Measurements from ENCODE around the gene FARS2.

Gene FARS2

DNA sequence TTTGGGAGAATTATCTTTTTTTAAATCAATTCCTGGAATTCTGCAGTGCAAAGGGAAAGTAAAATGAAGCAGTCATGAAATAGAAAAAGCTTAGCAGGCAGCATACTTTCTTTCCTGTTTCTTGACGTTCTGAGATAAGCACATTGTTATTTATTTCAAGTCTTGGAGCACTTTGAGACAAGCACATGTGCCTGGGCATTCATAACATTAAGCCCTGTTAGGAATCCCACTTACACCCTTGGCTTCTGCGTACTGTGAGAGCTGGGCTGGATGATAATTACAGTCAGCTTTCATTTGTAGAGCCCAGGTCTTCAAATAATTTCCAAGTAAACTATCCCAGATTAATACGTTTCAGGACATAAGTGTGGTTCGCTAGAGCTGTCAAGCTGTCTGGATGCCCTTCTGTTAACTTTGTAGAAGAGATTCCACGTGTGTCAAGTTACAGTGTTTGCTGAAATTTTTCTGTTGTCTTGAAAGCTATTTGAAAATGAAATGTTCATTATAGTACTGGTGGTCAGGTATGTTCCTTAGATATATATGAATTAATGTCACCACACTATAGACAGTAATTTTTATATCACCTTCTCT lies 8.9 kb downstream of the FARS2 start:
- Histone ChIP-seq H3K27me3 (replicated peaks; ENCODE audit: control insufficient read depth, insufficient read depth, low read length) (no peaks in the 10 kb centered on the region), H3K4me3 (replicated peaks; ENCODE audit: low read depth, low read length) (no peak overlapping the region), H3K36me3 (ENCODE audit: control insufficient read depth, insufficient read depth, low read length) (no peaks in the 10 kb centered on the region)
- no peak for DNase-seq (ENCODE audit: extremely low read depth, insufficient read length)
- TF ChIP-seq, protein P1, sequence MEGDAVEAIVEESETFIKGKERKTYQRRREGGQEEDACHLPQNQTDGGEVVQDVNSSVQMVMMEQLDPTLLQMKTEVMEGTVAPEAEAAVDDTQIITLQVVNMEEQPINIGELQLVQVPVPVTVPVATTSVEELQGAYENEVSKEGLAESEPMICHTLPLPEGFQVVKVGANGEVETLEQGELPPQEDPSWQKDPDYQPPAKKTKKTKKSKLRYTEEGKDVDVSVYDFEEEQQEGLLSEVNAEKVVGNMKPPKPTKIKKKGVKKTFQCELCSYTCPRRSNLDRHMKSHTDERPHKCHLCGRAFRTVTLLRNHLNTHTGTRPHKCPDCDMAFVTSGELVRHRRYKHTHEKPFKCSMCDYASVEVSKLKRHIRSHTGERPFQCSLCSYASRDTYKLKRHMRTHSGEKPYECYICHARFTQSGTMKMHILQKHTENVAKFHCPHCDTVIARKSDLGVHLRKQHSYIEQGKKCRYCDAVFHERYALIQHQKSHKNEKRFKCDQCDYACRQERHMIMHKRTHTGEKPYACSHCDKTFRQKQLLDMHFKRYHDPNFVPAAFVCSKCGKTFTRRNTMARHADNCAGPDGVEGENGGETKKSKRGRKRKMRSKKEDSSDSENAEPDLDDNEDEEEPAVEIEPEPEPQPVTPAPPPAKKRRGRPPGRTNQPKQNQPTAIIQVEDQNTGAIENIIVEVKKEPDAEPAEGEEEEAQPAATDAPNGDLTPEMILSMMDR (IDR thresholded peaks at IDR 0.05; ENCODE audit: insufficient read depth, low read length, poor library complexity, severe bottlenecking) = no peak

DNA sequence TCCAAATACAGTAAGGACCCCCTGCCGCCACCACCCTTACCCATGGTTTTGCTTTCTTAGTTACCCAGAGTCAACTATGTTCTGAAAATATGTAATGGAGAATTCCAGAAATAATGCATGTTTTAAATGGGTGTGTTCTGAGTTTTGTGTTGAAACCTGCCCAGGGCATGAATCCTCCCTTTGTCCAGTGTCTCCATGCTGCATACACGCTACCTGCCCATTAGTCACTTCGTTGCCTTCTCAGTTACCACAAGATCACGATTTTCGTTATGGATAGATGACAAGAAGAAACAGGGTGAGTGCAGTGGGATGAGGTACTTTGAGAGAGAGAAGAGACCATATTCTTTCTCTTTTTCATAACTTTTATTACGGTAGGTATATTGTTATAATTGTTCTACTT lies 10.6 kb downstream of the FARS2 start:
- Histone ChIP-seq H3K27me3 (replicated peaks; ENCODE audit: control insufficient read depth, insufficient read depth, low read length) (no peaks in the 10 kb centered on the region), H3K36me3 (ENCODE audit: control insufficient read depth, insufficient read depth, low read length) (no peaks in the 10 kb centered on the region), H3K4me3 (replicated peaks; ENCODE audit: low read depth, low read length) (no peak overlapping the region)
- no peak for DNase-seq (ENCODE audit: extremely low read depth, insufficient read length)
- TF ChIP-seq, protein P1 (IDR thresholded peaks at IDR 0.05; ENCODE audit: insufficient read depth, low read length, poor library complexity, severe bottlenecking) = no peak

DNA sequence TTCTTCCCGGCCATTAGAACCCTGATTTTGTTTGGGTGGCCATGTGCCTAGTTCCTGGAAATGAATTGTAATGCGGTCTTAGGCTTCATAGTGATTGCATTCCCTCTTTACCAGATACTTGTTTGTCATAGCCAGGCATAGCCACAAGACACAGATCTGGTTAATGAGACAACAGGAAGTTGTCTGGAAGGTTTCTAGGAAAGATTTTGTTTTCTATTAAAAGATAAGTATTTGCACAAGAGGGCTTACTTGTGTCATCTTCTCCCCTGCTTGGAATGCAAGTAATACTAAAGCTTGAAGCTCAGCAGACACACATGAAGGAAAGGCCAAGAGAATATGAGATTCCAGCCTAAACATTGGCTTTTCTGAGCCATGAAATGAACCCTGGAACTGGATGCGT lies 12.9 kb downstream of the FARS2 start:
- Histone ChIP-seq H3K36me3 (ENCODE audit: control insufficient read depth, insufficient read depth, low read length) (no peaks in the 10 kb centered on the region), H3K27me3 (replicated peaks; ENCODE audit: control insufficient read depth, insufficient read depth, low read length) (no peaks in the 10 kb centered on the region), H3K4me3 (replicated peaks; ENCODE audit: low read depth, low read length) (no peak overlapping the region)
- no peak for DNase-seq (ENCODE audit: extremely low read depth, insufficient read length)
- TF ChIP-seq, protein P1 (IDR thresholded peaks at IDR 0.05; ENCODE audit: insufficient read depth, low read length, poor library complexity, severe bottlenecking) = no peak

DNA sequence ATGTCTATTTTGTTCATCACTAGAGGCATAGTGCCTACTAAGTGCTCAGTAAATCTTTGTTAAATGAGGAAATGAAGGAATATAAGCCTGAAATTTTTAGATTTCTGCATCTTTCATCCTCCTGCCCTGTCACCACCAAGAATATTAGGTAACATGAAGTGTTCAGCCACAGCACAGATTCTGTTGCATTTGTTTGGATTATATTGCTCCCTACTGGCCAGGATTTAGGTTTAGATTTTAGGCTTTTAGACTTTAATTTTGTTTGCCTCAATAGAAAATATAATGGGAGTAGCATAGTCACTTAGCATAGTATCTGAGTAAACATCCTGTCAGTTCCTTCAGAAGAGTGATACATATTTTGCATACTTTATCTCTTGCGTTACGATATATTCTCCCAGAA lies 14.2 kb downstream of the FARS2 start:
- no peak for DNase-seq (ENCODE audit: extremely low read depth, insufficient read length)
- Histone ChIP-seq H3K36me3 (ENCODE audit: control insufficient read depth, insufficient read depth, low read length) (no peaks in the 10 kb centered on the region), H3K27me3 (replicated peaks; ENCODE audit: control insufficient read depth, insufficient read depth, low read length) (no peaks in the 10 kb centered on the region), H3K4me3 (replicated peaks; ENCODE audit: low read depth, low read length) (no peak overlapping the region)
- TF ChIP-seq, protein P1 (IDR thresholded peaks at IDR 0.05; ENCODE audit: insufficient read depth, low read length, poor library complexity, severe bottlenecking) = no peak

DNA sequence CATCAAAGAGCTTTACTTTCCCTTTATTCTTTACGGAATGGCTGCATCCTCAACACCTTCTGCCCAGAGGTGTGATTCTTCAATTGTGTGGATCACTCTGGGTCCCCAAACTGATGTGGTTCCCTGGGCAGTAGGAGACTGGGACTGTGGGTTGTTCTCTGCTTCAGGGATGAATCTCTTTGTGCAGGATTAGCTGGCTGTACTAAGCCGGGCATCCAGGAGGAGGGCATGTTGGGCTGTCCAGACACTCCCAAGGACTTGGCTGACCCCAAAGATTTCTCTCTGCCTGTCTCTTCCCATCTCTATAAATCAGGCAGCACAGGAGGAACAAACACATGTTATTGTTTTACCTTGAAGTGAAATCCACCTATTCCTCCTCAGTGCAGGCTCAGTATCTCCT lies 15.3 kb downstream of the FARS2 start:
- TF ChIP-seq, protein P1 (IDR thresholded peaks at IDR 0.05; ENCODE audit: insufficient read depth, low read length, poor library complexity, severe bottlenecking) = no peak
- no peaks in the 10 kb centered on the region for H3K27me3 ChIP-seq (replicated peaks; ENCODE audit: control insufficient read depth, insufficient read depth, low read length)
- no peak overlapping the region for H3K4me3 ChIP-seq (replicated peaks; ENCODE audit: low read depth, low read length)
- no peak for DNase-seq (ENCODE audit: extremely low read depth, insufficient read length)
- H3K36me3 ChIP-seq (ENCODE audit: control insufficient read depth, insufficient read depth, low read length) = no peaks in the 10 kb centered on the region

DNA sequence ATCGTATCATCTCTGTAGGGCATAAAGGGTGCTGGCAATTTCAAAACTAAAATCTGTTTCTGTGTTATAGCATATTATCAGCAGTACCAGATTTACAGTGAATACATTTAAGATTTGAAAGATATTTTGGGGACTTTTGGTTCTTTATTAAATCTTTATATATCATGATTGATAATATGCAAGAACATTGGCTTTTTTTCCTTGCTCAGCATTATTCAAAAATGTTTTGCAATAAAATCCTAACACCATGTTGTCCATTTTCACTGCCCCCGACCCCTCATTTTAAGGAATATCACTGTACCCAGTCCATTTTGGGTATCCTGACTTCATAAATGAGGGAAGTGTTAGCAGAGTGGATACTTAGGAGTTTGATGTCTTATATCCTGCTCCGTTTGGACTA lies 16.3 kb downstream of the FARS2 start:
- DNase-seq (ENCODE audit: extremely low read depth, insufficient read length) = no peak
- Histone ChIP-seq H3K36me3 (ENCODE audit: control insufficient read depth, insufficient read depth, low read length) (no peaks in the 10 kb centered on the region), H3K27me3 (replicated peaks; ENCODE audit: control insufficient read depth, insufficient read depth, low read length) (no peaks in the 10 kb centered on the region), H3K4me3 (replicated peaks; ENCODE audit: low read depth, low read length) (no peak overlapping the region)
- TF ChIP-seq, protein P1 (IDR thresholded peaks at IDR 0.05; ENCODE audit: insufficient read depth, low read length, poor library complexity, severe bottlenecking) = no peak
